Fibroblast of skin of abdomen (primary cell): ENCODE measurements around the gene GGA1.
"Not testable (repeated sequence)": the region's sequence is repeated elsewhere in the genome, so short reads cannot be mapped to it uniquely, and the experiment has no call there.

Source experiments
- DNase-seq: peaks from one replicate; pipeline ENCODE4 v3.0.0-alpha.2; 2013

Gene GGA1

GRCh38 chr22:37610153-37610475 lies 1.5 kb downstream of the GGA1 start:
- DNase-seq, result not testable (repeated sequence)

- no peak for DNase-seq
Observed at GRCh38 chr22:37610480-37611129, 2.0 kb downstream of the GGA1 start.

GRCh38 chr22:37611207-37611606 lies 2.6 kb downstream of the GGA1 start:
- no peak for DNase-seq

- no peak for DNase-seq
Observed at GRCh38 chr22:37616201-37617083, 7.8 kb downstream of the GGA1 start.

GRCh38 chr22:37617431-37617830 lies 8.8 kb downstream of the GGA1 start:
- DNase-seq, result no peak

GRCh38 chr22:37618072-37618656 lies 9.5 kb downstream of the GGA1 start:
- no peak for DNase-seq

GRCh38 chr22:37618674-37619073 lies 10.0 kb downstream of the GGA1 start:
- no peak for DNase-seq

- no peak for DNase-seq
Observed at GRCh38 chr22:37619991-37620390, 11.4 kb downstream of the GGA1 start.

- no peak for DNase-seq
Observed at GRCh38 chr22:37621352-37621860, 12.8 kb downstream of the GGA1 start.

GRCh38 chr22:37623075-37624016 lies 14.7 kb downstream of the GGA1 start:
- peak; percentile 56 for DNase-seq

- no peak for DNase-seq
Observed at GRCh38 chr22:37624017-37624365, 15.4 kb downstream of the GGA1 start.

- no peak for DNase-seq
Observed at GRCh38 chr22:37624876-37625275, 16.2 kb downstream of the GGA1 start.

- DNase-seq, result no peak
Observed at GRCh38 chr22:37625737-37626136, 17.1 kb downstream of the GGA1 start.

GRCh38 chr22:37626144-37626543 lies 17.5 kb downstream of the GGA1 start:
- no peak for DNase-seq

GRCh38 chr22:37626556-37627075 lies 18.0 kb downstream of the GGA1 start:
- no peak for DNase-seq

- no peak for DNase-seq
Observed at GRCh38 chr22:37627121-37627520, 18.5 kb downstream of the GGA1 start.

GRCh38 chr22:37627545-37627944 lies 18.9 kb downstream of the GGA1 start:
- DNase-seq, result no peak

GRCh38 chr22:37628830-37629229 lies 20.2 kb downstream of the GGA1 start:
- DNase-seq, result no peak

GRCh38 chr22:37629928-37630327 lies 21.3 kb downstream of the GGA1 start:
- no peak for DNase-seq

GRCh38 chr22:37630839-37631435 lies 22.3 kb downstream of the GGA1 start:
- no peak for DNase-seq

- no peak for DNase-seq
Observed at GRCh38 chr22:37631448-37632173, 23.0 kb downstream of the GGA1 start.
